Activated T-helper 1 cell treated with anti-CD3 and anti-CD28 coated beads, Interleukin-2, amount 50 U/mL, for 16 hours (primary cell): Measurements from ENCODE around the gene LIMS2.

Source experiments
- DNase-seq, 2 donors: peaks; one replicate each; pipeline ENCODE4 v3.0.0-alpha.2; 2020; ENCODE audit warnings: low read depth in 1 of 2, low spot score in 1 of 2

The LIMS2 gene

GRCh38 chr2:127623388-127624319 is 51.7 kb downstream of the LIMS2 start:
- DNase-seq, result no peak

- DNase-seq, result no peak
Observed at GRCh38 chr2:127622561-127623387, 52.6 kb downstream of the LIMS2 start.

GRCh38 chr2:127621981-127622431 is 53.3 kb downstream of the LIMS2 start:
- DNase-seq, result no peak

GRCh38 chr2:127620866-127621265 is 54.5 kb downstream of the LIMS2 start:
- DNase-seq, result no peak

- DNase-seq, result no peak
Observed at GRCh38 chr2:127619877-127620705, 55.2 kb downstream of the LIMS2 start.

- no peak for DNase-seq
Observed at GRCh38 chr2:127619203-127619590, 56.1 kb downstream of the LIMS2 start.

- no peak for DNase-seq
Observed at GRCh38 chr2:127618551-127619202, 56.7 kb downstream of the LIMS2 start.

- DNase-seq, result no peak
Observed at GRCh38 chr2:127615511-127616166, 59.7 kb downstream of the LIMS2 start.

- no peak for DNase-seq
Observed at GRCh38 chr2:127614731-127615130, 60.6 kb downstream of the LIMS2 start.

- DNase-seq, result no peak
Observed at GRCh38 chr2:127614246-127614645, 61.1 kb downstream of the LIMS2 start.

- no peak for DNase-seq
Observed at GRCh38 chr2:127612111-127612822, 63.1 kb downstream of the LIMS2 start.

- no peak for DNase-seq
Observed at GRCh38 chr2:127611076-127611925, 64.0 kb downstream of the LIMS2 start.

GRCh38 chr2:127610561-127610960 is 64.8 kb downstream of the LIMS2 start:
- DNase-seq, result no peak

- DNase-seq, result no peak
Observed at GRCh38 chr2:127609818-127610217, 65.5 kb downstream of the LIMS2 start.

GRCh38 chr2:127609031-127609751 is 66.1 kb downstream of the LIMS2 start:
- DNase-seq, result no peak

GRCh38 chr2:127608061-127609030 is 67.0 kb downstream of the LIMS2 start:
- no peak for DNase-seq
